Effector CD4-positive, alpha-beta T cell (primary cell): ENCODE measurements around the gene ACACA.
"Not testable (repeated sequence)": the region's sequence is repeated elsewhere in the genome, so short reads cannot be mapped to it uniquely, and the experiment has no call there.

Source experiments
- DNase-seq: peaks from one replicate; pipeline ENCODE4 v3.0.0-alpha.2; 2020

ACACA gene

DNA sequence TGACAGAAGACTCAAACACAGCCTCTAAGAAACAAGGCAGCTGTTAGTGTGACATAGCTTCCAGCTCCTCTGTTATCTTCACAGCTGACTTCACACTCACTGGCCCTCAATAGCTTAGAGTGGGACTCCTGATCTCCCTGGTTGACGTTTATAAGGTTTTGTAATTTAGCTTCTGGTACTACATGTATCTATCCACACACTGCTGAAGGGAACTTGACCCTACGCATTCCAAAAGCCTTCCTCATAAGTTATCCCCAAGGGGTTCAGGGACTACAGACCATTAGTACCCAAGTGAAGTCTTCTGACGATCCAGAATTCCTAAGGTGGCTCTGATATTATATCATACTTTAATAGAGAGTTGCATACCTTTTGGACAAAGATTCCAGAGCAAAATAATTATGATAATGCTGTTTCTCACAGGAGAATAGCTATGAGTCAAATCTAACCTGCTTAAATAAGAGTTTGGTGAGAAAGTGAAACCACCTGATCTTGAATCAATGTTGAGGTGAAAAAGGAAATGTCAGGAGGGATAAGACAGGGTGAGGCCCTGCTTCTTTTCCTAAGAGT lies 14.5 kb downstream of the ACACA start:
- no peak for DNase-seq

- no peak for DNase-seq
Observed at GRCh38 chr17:37391146-37391545, 15.5 kb downstream of the ACACA start.

- no peak for DNase-seq
Observed at GRCh38 chr17:37389160-37389559, 17.5 kb downstream of the ACACA start.

DNA sequence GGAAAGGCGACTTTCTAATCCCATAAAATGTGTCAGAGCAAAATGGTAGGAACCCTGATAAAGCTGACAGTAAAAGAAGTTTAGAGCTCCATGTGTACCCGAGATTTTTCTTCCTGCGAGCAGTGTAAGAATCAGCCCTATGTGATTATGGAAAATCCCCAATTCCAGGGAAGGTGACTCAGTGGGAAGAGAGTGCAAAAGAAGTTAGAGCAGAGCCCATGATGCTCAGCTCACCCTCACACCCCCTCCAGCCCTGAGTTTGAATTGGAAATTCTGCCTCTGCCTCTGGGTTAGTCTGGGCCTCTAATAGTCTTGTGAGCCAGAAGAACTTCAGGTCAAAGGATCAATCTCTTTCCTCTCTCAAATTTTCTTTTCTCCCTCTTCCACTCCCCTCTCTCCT lies 18.4 kb downstream of the ACACA start:
- no peak for DNase-seq

- no peak for DNase-seq
Observed at GRCh38 chr17:37386462-37386861, 20.2 kb downstream of the ACACA start.

DNA sequence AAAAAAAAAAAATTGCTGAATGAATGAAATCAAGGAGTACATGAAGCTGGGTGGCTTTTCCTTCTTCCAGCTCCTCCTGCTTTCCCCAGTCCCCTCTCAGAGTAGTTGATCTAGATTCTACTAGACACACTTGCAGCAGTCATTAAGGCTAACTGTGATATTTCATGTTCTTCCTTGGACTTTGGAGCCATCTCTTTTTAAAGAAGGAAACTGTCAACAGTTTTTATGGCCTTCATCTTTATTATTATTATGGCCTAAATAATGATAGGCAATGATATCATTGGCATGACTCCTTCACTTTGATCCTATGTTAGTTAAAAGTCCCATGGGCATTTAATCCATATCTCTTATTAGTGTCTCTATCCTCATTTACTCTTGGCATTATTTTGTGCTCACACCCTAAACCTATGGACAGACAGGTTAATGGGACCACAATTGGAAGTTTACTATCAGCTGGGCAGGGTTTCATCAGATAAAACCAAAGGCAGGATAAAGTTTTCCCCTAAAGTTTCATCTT lies 21.1 kb downstream of the ACACA start:
- DNase-seq, result no peak

DNA sequence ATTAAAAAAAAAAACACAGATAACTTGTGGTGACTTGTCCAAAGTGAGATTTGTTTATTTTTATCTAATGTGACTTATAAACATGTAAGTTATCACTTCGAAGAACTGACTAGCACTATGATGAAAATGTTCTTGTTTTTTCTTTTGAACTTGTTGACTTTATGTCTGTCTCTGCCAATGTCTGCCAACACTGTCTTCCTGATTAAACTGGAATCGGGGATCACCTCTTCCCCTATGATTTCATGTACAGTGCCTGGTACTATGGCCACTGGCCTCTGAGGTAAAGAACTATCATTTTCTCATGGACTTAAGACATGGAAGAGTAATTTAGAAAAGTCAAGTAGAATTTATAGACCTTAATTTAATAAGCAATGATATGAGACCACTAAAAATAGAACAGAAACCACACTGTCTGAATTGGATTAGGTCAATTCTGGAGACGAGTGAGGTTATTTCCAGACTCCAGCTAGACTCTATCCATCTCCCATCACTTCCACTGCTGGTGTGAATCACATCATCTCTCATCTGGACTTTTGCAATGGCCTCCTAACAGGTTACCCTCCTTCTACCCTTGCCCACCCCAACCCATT lies 22.0 kb downstream of the ACACA start:
- no peak for DNase-seq

DNA sequence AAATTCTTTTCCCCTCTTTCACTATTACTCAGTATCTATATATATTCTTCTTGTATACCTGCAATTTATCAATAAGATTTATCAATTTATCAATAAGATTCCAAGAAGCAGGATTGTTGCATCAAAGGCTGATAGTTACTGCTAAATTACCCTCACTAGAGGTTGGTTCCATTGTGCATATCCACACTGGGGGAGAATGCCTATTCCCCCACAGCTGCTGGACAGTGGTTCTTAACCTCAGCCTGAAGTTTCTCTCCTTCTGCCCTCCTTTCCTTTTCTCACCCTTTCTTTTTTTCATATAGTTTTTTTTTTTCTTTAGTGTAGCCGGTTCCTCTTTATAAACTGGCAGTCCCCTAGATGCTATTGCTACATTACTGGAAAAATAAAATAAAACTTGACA lies 24.6 kb downstream of the ACACA start:
- no peak for DNase-seq

DNA sequence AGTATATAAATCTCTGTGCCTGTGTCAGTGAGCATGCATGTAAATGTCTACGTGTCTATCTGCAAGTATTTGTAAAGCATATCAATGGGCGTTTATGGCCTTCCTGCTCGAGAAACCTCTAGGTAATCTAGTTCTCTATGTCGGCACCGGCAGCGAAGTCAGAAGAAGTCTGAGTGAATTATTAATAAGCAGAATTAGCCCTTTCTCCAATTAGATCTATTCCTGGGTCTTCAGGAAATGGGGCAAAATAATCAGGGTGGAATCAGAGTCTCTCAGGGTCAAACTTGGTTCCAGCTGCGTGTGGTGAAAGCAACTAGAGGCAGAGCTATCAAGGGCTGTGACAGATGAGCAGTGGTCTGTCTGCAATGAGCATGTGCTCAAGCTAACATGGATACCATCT lies 30.9 kb downstream of the ACACA start, which contains the start of gene C17orf78:
Gene C17orf78 (plus strand): TSS at position 280 of the 400 bp plus-strand sequence. CDS start 108 bp downstream, at position 388.
- no peak for DNase-seq

DNA sequence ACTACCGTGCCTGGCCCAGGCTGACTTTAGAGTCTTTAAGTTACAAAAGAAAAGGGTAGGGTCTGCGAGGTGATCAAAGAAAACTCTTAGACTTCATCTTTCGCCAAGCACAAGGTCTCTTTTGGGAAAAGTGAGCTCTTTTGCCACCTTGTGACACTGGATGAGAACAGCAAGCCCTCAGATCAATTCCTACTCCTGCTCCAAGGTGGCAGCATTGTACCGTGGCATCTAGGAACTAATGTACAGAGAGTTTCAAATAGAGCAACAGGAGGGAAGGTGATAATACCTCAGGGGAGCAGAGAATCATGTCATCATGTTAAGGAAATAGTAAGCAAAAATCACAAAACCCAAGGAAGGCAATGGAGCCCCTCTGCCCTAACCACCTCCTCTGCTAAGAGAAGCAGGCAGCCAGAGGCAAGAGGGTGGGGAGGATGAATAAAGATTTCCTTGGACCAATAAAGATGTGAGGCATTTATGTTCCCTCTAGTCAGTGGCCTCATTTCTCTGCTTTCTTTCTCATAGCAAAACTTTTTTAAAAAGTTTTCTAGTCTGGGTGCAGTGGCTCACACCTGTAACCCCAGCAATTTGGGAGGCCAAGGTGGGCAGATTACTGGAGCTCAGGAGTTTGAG lies 33.0 kb downstream of the ACACA start:
- DNase-seq, result peak; percentile 43

- DNase-seq, result no peak
Observed at GRCh38 chr17:37368577-37368976, 38.1 kb downstream of the ACACA start.

DNA sequence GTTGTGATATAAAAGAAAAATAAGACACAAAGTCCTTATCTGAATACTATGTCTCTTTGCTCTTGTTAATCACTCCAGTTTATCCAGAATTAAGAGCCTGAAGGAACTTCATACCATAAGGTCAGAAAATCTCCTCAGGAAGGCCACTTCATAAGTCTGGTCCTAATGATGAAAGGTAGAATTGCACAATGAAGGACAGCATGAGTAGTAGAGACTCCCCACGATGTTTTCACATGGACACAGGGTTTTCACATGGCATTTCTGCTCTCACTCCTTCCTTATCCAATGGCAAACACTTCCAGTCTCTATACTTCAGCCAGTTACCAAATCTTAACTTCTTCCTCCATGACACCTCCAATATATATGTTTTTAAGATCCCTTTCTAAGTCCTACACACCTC lies 41.0 kb downstream of the ACACA start:
- no peak for DNase-seq

DNA sequence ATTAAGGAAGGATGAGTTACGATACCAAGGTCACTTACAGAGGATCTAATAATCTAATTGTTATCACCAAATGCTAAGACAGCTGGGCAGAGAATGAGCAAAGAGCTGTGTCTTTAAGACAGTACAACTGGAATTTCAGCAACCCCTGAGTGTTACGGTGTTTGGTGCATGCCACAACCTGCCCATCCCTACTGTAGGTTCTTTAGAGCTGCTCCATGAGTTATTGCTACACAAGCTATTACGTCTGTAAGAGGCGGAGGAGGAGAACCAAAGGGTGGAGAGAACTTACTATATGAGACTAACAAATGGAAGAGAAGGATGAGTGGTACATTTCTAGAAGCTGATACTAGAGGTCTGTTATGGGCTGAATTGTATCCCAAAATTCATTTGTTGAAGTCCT lies 45.1 kb downstream of the ACACA start:
- no peak for DNase-seq

DNA sequence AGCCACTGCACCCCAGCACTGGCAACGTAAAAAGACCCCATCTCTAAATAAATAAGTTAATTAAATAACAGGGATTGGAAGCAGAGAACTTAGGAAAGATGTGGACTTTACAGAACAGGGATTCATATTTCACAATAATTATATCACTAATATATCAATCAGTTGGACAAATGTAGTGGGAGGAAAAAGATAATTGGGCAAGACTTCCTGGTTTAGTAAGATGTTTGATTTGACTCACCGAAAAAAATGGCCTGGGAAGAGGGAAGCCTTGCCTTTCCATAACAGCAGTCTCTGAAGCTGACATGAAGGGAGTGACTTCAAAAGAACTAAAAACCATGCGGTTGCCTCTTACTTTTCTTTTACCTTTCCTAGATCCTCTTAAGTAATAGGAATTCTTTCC lies 46.0 kb downstream of the ACACA start:
- no peak for DNase-seq

GRCh38 chr17:37359682-37360188 lies 46.9 kb downstream of the ACACA start:
- no peak for DNase-seq

DNA sequence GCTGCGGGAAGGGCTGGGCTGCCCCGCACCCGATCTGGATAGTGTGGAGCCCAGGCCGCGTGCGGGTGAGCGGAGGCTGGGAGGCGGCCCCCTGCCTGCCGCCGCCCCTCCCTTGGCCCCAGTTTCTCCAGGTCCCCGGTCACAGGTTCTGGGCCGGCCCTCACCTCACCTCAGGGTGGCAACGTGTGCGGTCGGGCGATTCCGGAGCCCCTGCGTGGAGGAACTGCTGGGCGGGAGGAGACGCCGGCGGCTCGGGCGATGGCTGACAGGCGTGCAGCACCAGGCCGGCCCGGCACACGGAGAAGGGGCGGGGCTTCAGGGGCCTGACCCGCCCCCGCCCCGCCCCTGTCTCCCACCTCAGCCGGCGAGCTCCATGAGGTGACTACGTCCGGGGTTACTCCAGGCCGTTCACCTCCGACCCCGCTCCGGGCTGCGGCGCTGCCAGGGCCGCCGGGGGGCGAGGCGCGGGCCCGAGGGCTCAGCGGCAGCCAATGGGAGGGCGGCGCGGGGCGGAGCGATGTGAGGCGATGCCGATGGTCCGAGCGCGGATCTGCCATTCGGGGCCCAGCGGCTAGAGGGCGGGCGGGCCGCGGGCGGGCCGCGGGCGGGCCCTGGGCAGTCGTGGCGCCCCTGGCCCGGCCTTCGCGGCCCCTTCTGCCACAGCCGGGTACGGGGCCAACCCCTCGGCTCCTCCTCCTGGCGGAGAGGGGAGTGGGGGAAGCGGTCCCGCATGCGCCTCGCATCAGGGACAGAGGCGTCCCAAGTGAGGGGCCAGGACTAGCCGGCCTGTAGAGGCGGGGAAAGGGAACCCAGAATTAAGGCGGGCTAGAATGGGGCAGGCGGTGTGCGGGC lies 47.6 kb downstream of the ACACA start:
- DNase-seq, result peak; percentile 88

DNA sequence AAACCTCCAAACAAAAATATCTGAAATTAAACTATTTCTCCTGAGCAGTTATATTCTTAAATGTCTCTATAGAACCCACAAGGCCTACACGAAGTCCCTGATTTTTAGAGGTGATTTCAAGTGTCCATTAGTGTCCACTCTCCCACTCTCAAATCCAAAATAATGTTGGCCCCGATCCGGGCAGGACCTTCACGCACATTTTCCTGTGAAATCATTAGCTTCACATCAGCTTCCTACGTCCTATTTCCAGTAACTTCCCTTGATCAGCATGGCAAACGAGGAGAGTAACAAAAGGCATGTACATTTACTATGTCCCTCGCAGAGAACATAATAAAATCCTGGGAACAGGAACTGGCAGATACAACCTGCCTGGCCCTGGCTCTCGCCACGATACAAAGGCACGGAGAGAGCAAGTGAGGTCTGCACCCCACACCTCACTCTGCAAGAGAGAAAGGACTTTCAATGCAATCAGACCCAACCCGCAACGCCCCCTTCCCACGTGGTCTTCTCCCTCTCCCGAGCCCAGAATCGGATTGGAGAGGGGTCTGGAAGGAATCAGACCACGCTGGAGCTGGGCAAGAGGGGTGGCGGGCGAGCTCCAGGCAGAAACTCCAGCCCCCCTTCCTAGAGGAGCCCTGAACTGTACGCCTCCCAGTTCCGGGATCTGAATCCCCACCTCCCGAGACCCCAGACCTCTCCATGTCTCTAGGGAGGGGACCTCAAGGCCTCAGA lies 48.4 kb downstream of the ACACA start:
- DNase-seq, result no peak

DNA sequence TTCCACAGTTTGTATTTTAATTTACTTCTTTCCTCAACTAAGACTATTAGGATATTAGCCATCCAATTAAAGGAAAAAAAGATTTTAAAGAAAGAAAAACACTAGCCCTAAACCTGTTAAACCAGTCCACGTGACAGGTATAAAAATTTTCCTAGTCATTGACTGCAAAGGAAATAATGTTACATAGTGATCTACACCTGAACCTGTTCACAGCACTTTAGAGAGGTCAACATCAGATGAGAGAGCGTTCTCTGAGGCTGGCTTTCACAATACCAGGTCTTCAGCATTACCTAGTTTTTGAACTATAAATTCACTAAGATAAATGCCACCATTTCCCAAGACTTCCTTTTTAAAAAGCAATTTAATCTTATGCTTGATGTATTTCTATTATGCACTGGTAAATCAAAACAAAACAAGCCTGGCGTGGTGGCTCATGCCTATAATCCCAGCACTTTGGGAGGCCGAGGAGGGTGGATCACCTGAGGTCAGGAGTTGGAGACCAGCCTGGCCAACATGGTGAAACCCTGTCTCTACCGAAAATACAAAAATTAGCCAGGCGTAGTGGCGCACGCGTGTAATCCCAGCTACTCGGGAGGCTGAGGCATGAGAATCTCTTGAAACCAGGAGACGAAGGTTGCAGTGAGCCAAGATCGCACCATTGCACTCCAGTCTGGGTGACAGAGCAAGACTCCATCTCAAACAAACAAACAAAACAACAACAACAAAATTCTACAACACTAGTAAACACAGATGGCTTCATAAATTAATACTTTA lies 49.7 kb downstream of the ACACA start:
- DNase-seq, result not testable (repeated sequence)

DNA sequence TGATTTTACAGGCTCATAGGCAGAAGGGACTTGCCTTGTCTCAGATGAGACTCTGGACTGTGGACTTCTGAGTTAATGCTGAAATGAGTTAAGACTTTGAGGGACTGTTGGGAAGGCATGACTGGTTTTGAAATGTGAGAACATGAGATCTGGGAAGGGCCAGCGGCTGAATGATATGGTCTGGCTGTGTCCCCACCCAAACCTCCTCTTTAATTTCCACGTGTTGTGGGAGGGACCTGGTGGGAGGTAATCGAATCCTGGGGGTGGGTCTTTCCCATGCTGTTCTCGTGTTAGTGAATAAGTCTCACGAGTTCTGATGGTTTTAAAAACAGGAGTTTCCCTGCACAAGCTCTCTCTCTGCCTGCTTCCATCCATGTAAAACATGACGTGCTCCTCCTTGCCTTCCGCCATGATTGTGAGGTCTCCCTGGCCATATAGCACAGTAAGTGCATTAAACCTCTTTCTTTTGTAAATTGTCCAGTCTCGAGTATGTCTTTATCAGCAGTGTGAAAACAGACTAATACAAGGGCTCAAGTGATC lies 59.7 kb downstream of the ACACA start:
- DNase-seq, result not testable (repeated sequence)

GRCh38 chr17:37344519-37344918 lies 62.1 kb downstream of the ACACA start:
- no peak for DNase-seq

DNA sequence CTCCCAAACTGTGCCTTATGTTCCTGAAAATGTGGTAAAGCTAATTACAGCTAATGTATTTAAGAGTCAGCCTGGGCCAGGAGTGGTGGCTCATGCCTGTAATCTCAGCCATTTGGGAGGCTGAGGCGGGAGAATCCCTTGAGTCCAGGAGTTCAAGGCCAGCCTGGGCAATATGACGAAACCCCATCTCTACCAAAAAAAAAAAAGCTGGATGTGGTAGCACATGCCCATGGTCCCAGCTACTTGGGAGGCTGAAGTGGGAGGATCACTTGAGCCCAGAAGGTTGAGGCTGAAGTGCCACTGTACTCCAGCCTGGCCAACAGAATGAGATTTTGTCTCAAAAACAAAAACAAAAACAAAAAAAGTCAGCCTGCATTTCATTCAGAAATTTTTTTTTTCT lies 64.0 kb downstream of the ACACA start:
- DNase-seq, result no peak
